Lower leg skin (tissue), 3 donors: Measurements from ENCODE around the gene MBOAT7.

Source experiments
- POLR2A ChIP-seq, 2 donors: fragments of 450-650 bp; IDR thresholded peaks; one replicate each; pipeline ENCODE4 v1.6.1; 2016 to 2017; ENCODE audit warnings: antibody characterized with exemption in 2 of 2, mild to moderate bottlenecking in 1 of 2, moderate library complexity in 1 of 2
- TF ChIP-seq, protein P1 (sequence below), 3 donors: fragments of 450-650 bp; IDR thresholded peaks; one replicate each; pipeline ENCODE4 v1.5.1; 2016; ENCODE audit warnings: antibody characterized with exemption in 3 of 3, mild to moderate bottlenecking in 3 of 3, moderate library complexity in 2 of 3

DNA sequence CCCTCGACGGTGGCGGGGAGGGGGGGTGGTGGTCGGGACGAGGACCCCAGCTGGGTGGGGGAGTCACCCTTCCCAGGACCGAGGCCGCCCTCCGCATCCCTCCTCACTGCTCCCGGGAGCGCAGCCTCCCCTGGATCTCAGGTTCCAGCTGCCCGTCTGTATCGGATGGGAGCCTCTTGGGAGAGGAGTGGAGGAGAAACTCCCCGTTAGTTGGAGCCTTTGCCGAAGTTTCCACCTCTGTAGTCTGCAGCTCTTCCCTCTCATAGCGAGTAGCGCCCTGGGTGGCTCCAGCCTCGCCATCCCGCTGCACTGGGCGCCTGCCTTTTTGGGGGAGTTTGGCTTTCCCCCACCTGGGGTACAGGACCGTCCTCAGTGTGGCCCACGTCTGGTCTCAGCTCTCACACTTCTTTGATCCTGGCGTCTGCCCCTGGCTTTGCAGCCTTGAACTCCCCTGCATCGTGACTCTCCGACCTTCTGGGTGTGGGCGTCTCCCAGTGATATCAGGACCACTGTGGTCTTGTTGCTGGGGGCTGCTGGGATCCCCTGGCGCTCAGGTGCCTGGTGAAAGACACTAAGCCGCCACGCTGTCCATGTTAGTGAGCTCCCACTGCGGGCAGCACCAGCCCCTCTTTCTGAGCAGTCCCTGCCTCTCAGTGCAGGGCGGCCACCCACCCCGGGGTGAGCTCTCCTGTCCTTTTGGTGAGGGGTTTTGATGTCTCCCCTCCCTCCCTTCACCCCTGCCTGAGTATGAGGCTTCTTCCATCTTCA is 50.7 kb downstream of the MBOAT7 start:
- TF ChIP-seq, protein P1, sequence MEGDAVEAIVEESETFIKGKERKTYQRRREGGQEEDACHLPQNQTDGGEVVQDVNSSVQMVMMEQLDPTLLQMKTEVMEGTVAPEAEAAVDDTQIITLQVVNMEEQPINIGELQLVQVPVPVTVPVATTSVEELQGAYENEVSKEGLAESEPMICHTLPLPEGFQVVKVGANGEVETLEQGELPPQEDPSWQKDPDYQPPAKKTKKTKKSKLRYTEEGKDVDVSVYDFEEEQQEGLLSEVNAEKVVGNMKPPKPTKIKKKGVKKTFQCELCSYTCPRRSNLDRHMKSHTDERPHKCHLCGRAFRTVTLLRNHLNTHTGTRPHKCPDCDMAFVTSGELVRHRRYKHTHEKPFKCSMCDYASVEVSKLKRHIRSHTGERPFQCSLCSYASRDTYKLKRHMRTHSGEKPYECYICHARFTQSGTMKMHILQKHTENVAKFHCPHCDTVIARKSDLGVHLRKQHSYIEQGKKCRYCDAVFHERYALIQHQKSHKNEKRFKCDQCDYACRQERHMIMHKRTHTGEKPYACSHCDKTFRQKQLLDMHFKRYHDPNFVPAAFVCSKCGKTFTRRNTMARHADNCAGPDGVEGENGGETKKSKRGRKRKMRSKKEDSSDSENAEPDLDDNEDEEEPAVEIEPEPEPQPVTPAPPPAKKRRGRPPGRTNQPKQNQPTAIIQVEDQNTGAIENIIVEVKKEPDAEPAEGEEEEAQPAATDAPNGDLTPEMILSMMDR (IDR thresholded peaks at IDR 0.05), result no peak
- TF ChIP-seq POLR2A (IDR thresholded peaks at IDR 0.05), result no peak
